NCI-H748 (cell line): ENCODE measurements around the gene HOXA5.
A peak's percentile ranks its signal among the peaks of the same experiment; 100 is the strongest.

Experiments
- DNase-seq: peaks from one replicate; lab custom pipeline; 2025; ENCODE audit not compliant: unreplicated experiment; lab: John Stamatoyannopoulos, UW

HOXA5 gene

DNA sequence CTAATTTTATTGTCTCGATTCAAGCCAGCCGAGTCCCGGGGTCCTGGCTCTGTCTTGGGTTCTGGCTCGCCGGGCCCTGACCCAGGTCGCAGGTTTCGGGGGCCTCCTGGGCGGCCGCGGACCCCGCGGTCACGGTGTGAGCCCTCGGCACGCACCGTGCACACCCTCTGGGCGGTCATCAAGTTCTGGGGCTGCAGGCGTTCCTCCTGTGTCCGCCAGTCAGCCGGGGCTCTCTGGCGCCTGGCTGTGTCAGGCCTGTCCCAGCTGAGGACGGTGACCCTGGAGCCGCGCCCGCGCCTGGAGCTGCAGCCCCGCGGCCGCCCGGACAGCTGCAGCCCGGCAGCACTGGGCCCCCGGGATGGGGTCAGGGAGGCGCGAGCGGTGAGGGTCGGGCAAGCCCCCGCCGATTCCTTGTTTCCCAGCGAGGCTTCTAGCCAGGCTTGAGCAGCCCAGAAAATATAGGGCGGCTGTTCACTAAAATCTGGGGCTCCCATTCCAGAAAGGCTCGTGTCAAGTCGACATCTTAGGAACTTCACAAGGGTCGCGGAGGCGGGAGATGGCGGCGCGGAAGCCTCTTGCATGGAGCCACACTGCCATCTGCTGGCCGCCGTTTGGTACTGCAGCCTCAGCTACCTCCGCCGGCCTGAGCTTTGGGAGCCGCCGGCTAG, 17.2 kb upstream of the HOXA5 start:
- peak; percentile 85 for DNase-seq

DNA sequence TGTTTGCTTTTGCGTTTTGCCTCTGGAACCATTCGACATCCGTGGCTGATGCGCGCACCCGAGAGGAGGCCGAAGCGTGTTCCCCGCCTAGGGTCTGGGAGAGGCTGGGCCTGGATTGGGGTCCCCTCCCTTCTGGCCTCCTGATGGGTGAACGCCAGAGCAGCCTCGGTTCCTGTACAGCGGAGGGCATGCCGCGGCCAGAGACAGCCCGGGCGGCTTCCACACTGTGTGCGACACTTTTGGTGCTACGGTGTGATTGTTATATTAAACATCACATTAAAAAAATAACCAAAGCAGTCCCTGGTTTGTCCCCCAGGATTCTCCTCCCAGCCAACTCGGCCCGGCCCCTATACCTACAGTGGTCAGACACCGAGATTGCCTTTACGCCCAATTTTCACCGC, 16.7 kb upstream of the HOXA5 start:
- peak; percentile 19 for DNase-seq

GRCh38 chr7:27159266-27160144, 16.0 kb upstream of the HOXA5 start:
- DNase-seq, result no peak

DNA sequence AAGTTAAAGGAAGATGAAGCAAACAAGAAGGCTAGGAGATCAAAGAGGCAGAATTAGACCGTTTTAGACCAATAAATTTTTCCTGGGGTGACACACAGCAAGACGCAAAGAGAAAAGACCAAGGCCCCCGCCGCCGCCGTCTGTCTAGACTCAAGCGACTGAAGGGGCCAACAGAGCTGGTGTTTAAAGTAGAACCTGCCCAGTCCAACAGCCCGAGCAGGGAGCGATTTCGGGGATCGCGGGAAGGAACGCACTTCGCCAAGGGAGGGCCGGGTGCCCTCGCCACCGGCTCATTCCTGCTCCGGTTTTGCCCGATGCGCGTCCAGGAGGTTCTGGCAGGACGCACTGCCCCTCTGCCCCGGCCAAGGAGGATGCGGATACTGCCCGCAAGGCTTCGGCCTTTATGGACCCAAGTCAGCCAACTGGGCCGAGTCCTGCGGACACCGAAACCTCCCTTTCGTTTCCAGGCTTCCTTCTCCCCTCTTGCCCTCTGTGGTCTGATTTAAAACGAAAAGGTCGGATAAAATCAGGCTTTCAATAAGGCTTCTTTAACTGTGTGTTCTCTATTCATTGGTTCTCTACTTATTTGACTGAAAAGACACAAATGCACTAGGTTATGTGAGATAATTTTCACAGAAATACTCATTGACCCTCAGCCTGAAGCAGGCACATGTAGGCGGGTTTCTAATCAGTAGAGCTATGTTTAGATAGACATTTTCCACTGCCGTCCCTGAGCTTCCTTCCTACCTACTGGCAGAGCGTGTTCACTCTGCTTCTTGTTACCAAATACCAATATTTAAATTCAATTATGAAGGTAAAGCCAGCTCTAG, 15.2 kb upstream of the HOXA5 start:
- no peak for DNase-seq

DNA sequence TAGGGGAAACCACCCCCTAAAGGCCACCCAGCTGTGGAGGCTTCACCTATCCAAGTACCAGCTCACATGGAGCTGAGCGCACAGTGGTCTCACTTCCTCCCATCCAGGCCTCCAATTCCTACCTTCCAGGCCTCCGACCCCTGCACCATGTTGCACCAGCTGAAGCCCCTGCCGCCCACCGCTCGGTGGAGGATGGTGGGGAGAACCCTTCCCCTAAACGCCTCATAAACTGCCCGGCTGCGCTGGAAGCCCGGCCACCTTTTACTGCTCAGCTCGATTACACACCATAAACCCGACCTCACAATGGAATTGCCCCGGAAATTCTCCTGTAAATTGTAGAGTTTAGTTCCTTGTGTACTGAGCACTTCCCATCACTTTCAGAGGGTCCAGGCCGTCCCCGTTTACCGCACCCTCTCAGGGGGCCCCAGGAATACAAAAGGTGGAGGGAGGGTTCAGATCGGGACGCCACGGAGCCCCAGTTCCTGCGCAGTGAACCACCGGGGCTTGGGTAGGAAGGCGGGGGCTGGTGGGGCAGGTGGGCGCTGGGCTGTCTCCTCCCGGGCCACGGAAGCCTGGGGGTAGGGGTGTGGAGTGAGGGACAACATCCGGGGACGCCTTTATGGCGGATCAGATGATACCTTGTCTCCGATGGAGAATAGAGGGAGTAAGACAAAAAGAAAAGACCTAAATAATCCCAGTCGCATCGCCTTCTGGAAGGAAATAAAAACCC, 14.4 kb upstream of the HOXA5 start:
- no peak for DNase-seq

DNA sequence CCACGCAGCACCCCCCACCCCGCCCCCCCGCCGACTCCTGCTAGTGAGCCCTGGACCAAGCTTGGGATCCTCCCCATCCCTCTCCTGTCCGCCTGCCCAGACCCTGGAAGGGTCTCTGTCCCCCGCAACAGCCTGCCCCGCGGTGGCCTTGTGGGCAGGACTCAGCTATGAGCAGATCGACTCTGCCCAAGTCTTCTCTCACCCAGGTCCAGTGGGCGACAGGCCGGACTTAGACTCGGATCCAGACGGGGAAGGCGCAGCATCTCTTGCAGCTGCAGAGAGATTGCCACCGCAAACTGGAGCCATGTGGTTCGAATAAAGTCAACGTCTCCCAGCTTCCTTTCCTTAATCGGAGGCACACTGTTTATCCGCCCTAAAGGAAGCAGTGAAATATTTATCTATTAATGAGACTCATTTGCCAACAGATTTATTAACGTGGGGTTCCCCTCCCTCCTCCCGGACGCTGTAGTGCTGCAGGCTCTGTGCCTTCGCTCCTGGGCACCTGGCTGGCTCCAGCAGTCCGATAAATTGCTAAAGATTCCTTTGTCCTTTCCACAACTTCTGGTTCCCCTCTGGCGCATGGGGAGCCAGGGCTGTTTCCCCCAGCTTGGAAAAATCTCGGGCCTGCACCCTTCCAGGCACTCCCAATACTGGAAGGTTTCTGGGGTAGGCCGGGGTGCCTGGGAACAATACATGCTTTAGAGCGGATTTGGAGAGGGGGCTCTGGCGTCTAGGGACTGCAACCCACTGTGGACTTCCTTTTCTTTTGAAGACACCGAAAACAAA, 13.6 kb upstream of the HOXA5 start:
- DNase-seq, result no peak

DNA sequence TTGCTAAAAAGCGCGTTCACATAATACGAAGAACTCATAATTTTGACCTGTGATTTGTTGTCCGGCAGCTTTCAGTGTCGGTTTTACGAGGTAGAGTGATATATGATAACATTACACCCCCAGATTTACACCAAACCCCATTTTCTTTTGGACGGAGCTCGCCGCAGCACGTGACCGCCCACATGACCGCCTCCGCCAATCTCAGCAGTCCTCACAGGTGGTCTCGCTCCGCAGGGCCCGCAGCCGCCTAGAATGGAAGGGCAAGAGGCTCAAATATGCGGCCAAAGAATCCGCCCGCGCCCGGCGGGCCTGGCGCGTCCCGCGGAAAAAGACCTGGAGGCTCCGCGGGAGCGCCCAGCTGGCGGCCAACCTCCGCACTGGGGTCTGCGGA, 13.0 kb upstream of the HOXA5 start, which contains the start of gene HOXA7:
Gene HOXA7, minus strand, starts transcription at position 168 of the 391 bp plus-strand sequence. Its CDS starts 130 bp downstream, at position 38.
- no peak for DNase-seq

DNA sequence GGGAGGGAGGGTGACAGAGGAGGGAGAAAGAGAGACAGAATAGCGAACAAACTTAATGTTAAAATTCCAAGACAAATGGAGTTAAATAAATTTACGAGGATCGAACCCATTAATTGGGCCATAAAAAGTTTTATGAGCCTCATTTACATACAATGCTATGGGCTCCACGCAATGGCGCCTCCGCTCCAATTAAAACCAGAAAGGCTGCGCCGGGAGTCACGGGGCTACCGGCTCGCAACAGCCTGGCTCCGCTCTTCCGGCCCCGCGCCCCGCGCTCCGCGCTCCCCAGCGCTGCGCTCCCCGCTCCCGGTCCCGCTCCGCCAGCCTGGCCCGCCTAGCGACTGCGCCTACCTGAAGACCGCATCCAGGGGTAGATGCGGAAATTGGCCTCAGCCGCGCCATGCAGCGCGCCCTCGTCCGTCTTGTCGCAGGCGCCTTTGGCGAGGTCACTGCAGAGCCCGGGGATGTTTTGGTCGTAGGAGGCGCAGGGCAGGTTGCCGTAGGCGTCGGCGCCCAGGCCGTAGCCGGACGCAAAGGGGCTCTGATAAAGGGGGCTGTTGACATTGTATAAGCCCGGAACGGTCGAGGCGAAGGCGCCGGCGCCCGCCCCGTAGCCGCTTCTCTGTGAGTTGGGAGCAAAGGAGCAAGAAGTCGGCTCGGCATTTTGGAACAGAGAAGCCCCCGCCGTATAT, 12.5 kb upstream of the HOXA5 start:
- no peak for DNase-seq

- DNase-seq, result no peak
These were observed 11.7 kb upstream of the HOXA5 start for GRCh38 chr7:27154901-27155815.

DNA sequence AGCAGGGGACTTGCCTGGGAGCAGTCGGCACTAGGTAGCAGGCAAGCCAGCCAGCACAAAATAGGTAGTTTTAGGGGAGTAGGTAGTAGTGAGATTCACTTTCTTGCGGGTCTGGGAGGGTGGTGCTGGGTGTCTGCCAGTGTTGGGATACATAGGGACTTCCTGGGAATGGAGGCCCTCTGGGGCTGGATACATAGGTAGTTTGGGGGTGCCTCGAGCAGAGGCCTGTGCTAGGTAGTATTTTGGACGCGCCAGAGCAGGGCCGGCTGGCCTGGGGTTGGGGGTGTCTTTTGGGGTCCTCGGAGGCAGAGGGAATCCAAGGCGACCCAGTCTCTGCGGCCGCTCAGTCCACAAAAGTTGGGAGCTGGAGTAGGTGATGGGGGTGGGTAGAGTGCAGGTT, 10.9 kb upstream of the HOXA5 start:
- no peak for DNase-seq

GRCh38 chr7:27153526-27153925, 10.0 kb upstream of the HOXA5 start:
- no peak for DNase-seq

DNA sequence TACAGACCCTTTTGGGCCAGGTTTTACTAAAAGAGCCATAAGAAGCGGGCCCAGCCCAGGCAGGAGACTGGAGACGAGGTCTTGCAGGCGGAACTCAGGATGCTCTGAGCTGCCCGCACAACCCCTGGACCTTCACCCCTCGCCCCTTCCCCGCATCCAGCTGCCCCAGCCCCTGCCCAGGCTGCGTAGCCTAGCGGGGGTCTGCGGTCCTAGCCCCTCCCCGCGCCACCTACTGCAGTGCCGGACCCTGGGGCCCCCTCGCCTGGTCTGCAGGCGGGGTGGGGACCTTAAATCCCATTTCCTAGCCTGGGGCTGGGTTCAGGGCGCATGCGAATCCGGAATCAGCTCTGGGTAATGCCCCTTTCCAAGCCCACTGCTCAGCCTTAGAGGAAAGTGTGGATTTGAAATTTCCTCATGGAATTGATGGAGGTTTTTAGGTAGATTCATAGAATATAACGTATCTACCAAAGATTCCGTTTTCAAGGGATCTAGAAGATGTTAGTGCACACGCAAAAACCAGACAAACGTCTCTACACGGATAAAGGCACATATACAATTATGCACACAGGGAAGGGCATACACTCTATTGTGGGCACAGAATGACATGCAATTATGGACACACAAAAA, 9.4 kb upstream of the HOXA5 start:
- DNase-seq, result no peak

DNA sequence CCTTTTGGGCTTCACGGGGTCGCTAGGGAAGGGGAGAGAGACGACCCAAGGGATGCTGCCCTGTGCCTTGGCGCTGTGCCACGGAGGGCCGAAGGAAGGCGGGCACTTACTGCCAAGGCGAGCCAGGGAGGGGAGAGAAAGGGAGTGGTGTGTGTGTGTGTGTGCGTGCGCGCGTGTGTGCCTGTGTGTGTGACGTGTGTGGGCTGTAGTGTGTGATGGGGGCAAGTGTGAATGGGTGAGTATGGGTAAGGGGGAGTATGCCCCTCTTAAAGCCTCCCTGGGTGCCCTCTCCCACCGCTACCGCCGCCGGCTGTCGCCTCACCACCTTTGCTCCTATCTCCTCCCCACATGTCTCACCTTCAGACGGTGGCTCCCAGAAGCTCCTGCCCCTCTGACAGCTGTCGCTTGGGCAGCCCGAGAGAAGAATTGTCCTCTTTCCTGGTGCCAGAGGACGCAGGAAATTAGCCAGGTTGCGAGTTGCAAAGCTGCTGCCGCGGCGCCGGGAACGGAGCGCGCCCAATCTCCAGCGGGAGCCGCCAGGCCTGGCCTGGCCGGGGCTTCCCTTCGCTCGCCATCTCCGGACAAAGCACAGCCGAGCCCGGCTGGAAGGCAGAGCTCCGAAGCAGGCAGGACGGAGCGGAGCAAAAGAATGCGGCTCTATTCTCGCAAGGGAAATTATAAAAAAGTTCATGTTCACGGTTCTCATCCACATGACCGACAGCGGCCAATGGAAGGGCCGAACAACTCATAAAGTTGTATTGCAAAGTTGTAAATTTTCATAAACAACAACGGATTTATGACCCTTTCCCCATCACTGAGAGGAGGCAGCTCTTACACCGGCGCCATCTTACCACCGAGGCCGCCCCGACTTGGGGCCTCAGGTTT, 8.7 kb upstream of the HOXA5 start, which contains the start of gene HOXA3:
Gene HOXA3, minus strand, starts transcription at position 653 of the 885 bp plus-strand sequence. CDS start 41,943 bp downstream, outside the sequence.
- DNase-seq, result peak; percentile 50

DNA sequence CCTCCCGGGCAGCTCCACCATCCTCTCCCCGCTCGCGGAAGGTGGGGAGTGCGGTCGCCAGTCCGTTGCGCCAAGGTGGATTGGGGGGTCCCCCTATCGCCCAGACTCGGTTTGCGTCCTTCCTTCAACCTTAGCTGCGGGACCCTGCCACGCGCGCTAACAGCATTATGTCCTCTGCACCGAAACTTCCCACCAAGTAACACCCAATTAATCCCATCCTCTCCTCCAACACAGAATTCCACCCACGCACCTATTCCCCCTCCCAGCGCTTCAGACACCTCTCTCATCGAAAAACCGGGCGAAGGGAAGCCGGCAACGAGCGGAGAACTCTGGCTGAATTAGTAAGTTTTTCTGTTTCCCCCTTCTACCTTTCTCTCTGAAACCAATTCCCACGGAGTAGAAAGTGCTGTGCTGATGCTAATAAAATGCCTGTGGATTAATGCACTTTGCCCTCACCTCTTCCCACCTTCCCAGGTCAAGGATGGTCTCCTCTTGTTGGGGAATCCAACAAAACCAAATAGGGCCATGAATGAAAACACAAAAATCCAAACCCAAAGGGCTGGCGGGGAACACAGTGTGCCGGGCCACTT, 8.0 kb upstream of the HOXA5 start:
- no peak for DNase-seq

- DNase-seq, result peak; percentile 89
These were observed 7.3 kb upstream of the HOXA5 start for GRCh38 chr7:27150568-27151340.
